Measurements from ENCODE around the gene ALK. TPM values are rescaled to one million over a fixed set of nuclear protein-coding genes. Genes with fewer than 3 reads are reported as not detected.

The ALK gene
- total RNA-seq = not detected

DNA sequence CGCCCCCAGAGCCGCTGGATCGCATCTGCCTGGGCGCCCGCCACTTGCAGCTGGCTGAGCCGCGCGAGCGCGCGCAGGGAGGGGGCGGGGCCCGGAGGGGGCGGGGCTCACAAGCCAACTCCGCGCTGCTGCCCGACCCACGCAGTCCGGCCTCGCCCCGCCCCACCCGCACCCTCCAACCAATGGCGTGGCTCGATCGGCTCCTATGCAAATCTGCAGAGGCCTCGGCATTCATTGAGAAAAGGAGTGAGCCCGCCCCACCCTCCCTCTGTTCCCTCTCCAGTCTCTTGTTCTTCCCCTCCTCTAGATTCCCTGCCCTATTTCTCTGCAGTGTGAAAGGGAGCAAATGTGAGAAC lies at the start of gene ALK:
TSS of gene ALK (minus strand) at position 27 of the 356 bp plus-strand sequence. CDS start 927 bp downstream, outside the sequence.

Other genes starting within 250 kb of the ALK start
- 10 to 100 TPM; 42.1 to 49.5 TPM for gene YPEL5, start 225.4 kb upstream of the ALK start, total RNA-seq